ENCODE results near the gene UNC119. TPM values are rescaled to one million over a fixed set of nuclear protein-coding genes. Genes with fewer than 3 reads are reported as not detected.

UNC119 gene
- total RNA-seq, 1 donor: 23.2 TPM

- peaks cover 16% of the 10 kb centered on the region for H3K27me3 ChIP-seq (ENCODE audit: insufficient read depth, low read length)
- no peak overlapping the region for H2AFZ ChIP-seq (ENCODE audit: low read length)
- no peak overlapping the region for H3K4me2 ChIP-seq (ENCODE audit: insufficient read depth, low read length)
- peak; percentile 10 for DNase-seq (ENCODE audit: insufficient read length, low spot score, missing footprints)
- no peaks in the 10 kb centered on the region for H3K79me2 ChIP-seq (ENCODE audit: insufficient read depth, low read length)
- no peaks in the 10 kb centered on the region for H3K4me1 ChIP-seq (ENCODE audit: insufficient read depth, low read length)
- H3K27ac ChIP-seq (ENCODE audit: low read depth, low read length): no peak overlapping the region
- no peaks in the 10 kb centered on the region for H3K9me3 ChIP-seq (ENCODE audit: low read depth, low read length)
- H3K36me3 ChIP-seq (ENCODE audit: insufficient read depth, low read length): no peaks in the 10 kb centered on the region
- no peak for TF ChIP-seq CTCF (IDR thresholded peaks at IDR 0.05; ENCODE audit: extremely low read depth, low read depth, low read length)
- no peak overlapping the region for H3K4me3 ChIP-seq (ENCODE audit: insufficient read depth, low read length)
- no peaks in the 10 kb centered on the region for H4K20me1 ChIP-seq (ENCODE audit: insufficient read depth, low read length)
Measured at GRCh38 chr17:28518132-28518531, 34.3 kb downstream of the UNC119 start.

- no peaks in the 10 kb centered on the region for H3K36me3 ChIP-seq (ENCODE audit: insufficient read depth, low read length)
- no peaks in the 10 kb centered on the region for H4K20me1 ChIP-seq (ENCODE audit: insufficient read depth, low read length)
- no peak for TF ChIP-seq CTCF (IDR thresholded peaks at IDR 0.05; ENCODE audit: extremely low read depth, low read depth, low read length)
- H3K27me3 ChIP-seq (ENCODE audit: insufficient read depth, low read length): peaks cover 20% of the 10 kb centered on the region
- no peak for DNase-seq (ENCODE audit: insufficient read length, low spot score, missing footprints)
- H2AFZ ChIP-seq (ENCODE audit: low read length): no peak overlapping the region
- H3K4me2 ChIP-seq (ENCODE audit: insufficient read depth, low read length): no peak overlapping the region
- no peaks in the 10 kb centered on the region for H3K79me2 ChIP-seq (ENCODE audit: insufficient read depth, low read length)
- no peaks in the 10 kb centered on the region for H3K9me3 ChIP-seq (ENCODE audit: low read depth, low read length)
- H3K27ac ChIP-seq (ENCODE audit: low read depth, low read length): no peak overlapping the region
- H3K4me3 ChIP-seq (ENCODE audit: insufficient read depth, low read length): no peak overlapping the region
- H3K4me1 ChIP-seq (ENCODE audit: insufficient read depth, low read length): no peaks in the 10 kb centered on the region
Measured at GRCh38 chr17:28515518-28515917, 36.9 kb downstream of the UNC119 start.

- H2AFZ ChIP-seq (ENCODE audit: low read length): no peak overlapping the region
- H3K9me3 ChIP-seq (ENCODE audit: low read depth, low read length): no peaks in the 10 kb centered on the region
- H4K20me1 ChIP-seq (ENCODE audit: insufficient read depth, low read length): no peaks in the 10 kb centered on the region
- H3K27me3 ChIP-seq (ENCODE audit: insufficient read depth, low read length): peaks cover 24% of the 10 kb centered on the region
- H3K4me1 ChIP-seq (ENCODE audit: insufficient read depth, low read length): no peaks in the 10 kb centered on the region
- no peak overlapping the region for H3K27ac ChIP-seq (ENCODE audit: low read depth, low read length)
- H3K4me3 ChIP-seq (ENCODE audit: insufficient read depth, low read length): no peak overlapping the region
- H3K79me2 ChIP-seq (ENCODE audit: insufficient read depth, low read length): no peaks in the 10 kb centered on the region
- no peak for DNase-seq (ENCODE audit: insufficient read length, low spot score, missing footprints)
- no peaks in the 10 kb centered on the region for H3K36me3 ChIP-seq (ENCODE audit: insufficient read depth, low read length)
- no peak overlapping the region for H3K4me2 ChIP-seq (ENCODE audit: insufficient read depth, low read length)
- no peak for TF ChIP-seq CTCF (IDR thresholded peaks at IDR 0.05; ENCODE audit: extremely low read depth, low read depth, low read length)
Measured at GRCh38 chr17:28514561-28515002, 37.8 kb downstream of the UNC119 start.

GRCh38 chr17:28513476-28513875 lies 38.9 kb downstream of the UNC119 start:
- Histone ChIP-seq H4K20me1 (ENCODE audit: insufficient read depth, low read length) (no peaks in the 10 kb centered on the region), H3K9me3 (ENCODE audit: low read depth, low read length) (no peaks in the 10 kb centered on the region), H2AFZ (ENCODE audit: low read length) (no peak overlapping the region), H3K36me3 (ENCODE audit: insufficient read depth, low read length) (no peaks in the 10 kb centered on the region), H3K79me2 (ENCODE audit: insufficient read depth, low read length) (no peaks in the 10 kb centered on the region), H3K4me3 (ENCODE audit: insufficient read depth, low read length) (no peak overlapping the region), H3K27me3 (ENCODE audit: insufficient read depth, low read length) (peaks cover 34% of the 10 kb centered on the region), H3K4me2 (ENCODE audit: insufficient read depth, low read length) (no peak overlapping the region), H3K27ac (ENCODE audit: low read depth, low read length) (no peak overlapping the region), H3K4me1 (ENCODE audit: insufficient read depth, low read length) (no peaks in the 10 kb centered on the region)
- TF ChIP-seq CTCF (IDR thresholded peaks at IDR 0.05; ENCODE audit: extremely low read depth, low read depth, low read length): no peak
- DNase-seq (ENCODE audit: insufficient read length, low spot score, missing footprints): no peak
